GM21786 (cell line): ENCODE data around the gene RBKS.

Source experiments
- ATAC-seq: cut with Tn5 transposase; IDR thresholded peaks from one replicate; pipeline ENCODE4 v1.9.1; 2021; ENCODE audit not compliant: unreplicated experiment

The RBKS gene

GRCh38 chr2:27838502-27838901 is 51.7 kb downstream of the RBKS start:
- ATAC-seq, result no peak

- no peak for ATAC-seq
These were observed 56.3 kb downstream of the RBKS start for GRCh38 chr2:27833931-27834330.

DNA sequence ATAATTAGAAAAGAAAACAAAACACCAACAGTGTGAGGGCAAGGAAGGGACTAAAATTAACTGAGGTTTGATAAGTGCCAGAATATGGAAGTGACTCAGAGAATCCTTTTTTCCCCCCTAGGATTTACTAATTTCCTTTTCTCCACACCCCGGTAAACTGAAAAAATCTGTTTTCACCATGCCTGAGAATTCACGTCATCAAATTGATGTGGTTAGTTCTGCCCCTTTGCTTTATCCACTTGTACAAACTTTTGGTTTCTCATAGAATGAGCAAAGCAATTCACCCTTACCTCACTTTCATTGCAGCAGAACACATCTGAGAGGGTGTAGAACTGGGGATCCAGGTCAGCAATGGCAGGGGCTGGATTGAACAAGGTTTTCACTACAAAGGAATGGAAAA is 57.8 kb downstream of the RBKS start:
- ATAC-seq, result no peak

DNA sequence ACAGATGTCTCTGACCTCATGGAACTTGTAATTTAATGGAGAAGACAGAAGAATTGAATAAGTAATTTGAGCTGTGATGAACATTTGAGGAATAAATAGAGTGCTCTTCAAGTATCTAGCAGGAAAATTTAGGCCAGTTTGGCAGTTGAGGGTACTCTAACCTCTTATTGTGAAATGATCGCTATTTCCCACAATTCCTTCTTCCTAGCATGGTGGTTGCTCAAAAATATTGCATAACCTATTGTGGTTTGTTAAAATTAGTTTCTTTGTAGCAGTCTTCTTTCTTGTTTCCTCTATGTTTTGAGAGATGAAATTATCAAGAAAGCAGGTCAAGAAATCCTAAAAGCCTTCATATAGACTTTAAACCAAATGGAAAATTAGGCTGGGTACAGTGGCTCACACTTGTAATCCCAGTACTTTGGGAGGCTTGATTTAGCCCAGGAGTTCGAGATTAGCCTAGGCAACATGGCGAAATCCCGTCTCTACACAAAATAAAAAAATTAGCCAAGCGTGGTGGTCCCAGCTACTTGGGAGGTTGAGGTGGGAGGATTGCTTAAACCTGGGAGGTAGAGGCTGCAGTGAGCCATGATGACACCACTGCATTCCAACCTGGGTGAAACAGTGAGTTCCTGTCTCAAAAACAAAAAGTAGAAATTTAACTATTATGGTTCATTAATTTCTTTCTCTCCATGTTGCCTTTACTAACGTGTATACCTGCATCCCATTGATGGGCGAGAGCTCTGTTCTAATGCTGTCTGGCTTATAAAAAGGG is 58.7 kb downstream of the RBKS start:
- ATAC-seq, result no peak

- ATAC-seq, result no peak
These were observed 59.5 kb downstream of the RBKS start for GRCh38 chr2:27830656-27831055.

DNA sequence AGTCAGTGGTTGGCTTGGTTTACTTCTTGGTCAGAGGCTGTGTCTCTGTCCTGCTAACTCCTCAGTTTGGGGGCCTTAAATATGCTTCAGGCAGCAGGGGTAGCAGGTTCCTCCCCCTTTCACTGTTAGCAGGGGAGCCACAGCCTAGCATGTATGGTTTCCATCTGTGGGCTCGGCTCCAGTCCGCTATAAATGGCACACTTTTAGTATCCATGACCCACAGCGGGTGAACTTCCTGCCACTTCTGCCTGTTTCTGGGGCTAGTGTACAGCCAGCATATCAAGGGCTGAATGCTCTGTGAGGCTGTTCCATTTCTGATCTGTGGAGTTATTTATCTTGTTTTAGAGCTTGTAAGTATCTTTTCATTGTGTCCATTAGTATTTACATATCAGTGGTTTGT is 60.4 kb downstream of the RBKS start:
- ATAC-seq, result no peak

DNA sequence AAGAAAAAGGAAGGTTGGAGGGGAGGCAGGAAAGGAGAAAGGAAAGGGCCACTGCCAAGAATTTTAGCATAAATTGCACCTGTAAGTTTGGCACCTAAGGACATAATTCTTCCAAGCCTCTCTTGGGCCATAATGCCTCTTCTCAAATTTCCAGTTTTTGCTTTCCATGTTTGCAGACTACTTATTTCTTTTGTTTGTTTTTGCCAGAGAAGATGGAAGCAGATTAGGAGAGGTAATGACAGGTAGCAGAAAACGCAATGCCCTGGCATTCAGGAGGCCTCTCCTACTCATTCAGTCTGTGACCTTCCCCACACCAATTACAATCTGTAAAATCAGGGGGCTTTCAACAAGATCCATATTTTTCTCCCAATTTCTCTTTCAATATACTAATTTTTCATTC is 61.9 kb downstream of the RBKS start:
- no peak for ATAC-seq

- no peak for ATAC-seq
These were observed 65.8 kb downstream of the RBKS start for GRCh38 chr2:27824401-27824800.

DNA sequence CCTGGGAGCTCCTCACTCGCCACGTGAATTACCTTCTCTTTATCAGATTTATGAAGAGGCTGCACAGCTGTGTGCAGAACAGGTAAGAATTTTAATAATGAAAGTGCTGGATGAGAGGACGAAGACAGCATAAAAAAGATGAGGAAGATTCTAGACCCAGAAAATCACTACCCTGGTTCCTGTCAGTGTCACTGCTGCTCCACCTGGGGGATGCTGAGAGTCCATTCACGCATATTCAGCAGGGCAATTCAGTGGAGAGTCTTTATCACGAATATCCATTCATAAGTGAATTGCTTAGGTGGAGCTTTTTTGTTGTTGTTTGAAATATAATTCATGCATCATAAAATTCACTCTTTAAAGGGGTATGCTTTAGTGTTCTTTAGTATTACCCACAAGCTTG is 66.6 kb downstream of the RBKS start:
- ATAC-seq, result no peak

DNA sequence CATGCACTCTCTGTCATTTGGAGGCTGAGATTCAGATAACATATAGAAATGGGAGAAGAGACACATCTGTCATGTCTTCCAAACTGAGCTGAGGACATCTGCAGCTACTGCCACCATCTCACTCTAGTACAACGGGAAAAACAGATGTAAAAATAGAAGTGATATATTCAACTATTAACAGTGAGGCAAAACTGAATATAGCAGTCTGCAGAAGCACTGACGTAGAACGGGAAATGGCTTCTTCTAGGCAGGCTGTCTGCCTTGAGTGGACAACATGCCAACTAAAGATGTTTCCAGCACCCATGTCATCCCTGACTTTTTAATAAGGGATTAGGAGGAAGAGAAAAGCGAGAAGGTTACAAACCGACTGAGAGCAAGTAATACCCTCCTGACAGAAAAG is 67.1 kb downstream of the RBKS start:
- no peak for ATAC-seq

- no peak for ATAC-seq
These were observed 68.1 kb downstream of the RBKS start for GRCh38 chr2:27822049-27822448.

- no peak for ATAC-seq
These were observed 74.2 kb downstream of the RBKS start for GRCh38 chr2:27815860-27816438.

- ATAC-seq, result no peak
These were observed 75.4 kb downstream of the RBKS start for GRCh38 chr2:27814758-27815157.

- no peak for ATAC-seq
These were observed 78.4 kb downstream of the RBKS start for GRCh38 chr2:27811768-27812167.

GRCh38 chr2:27810455-27810854 is 79.7 kb downstream of the RBKS start:
- ATAC-seq, result no peak

GRCh38 chr2:27809761-27810241 is 80.4 kb downstream of the RBKS start:
- ATAC-seq, result no peak

DNA sequence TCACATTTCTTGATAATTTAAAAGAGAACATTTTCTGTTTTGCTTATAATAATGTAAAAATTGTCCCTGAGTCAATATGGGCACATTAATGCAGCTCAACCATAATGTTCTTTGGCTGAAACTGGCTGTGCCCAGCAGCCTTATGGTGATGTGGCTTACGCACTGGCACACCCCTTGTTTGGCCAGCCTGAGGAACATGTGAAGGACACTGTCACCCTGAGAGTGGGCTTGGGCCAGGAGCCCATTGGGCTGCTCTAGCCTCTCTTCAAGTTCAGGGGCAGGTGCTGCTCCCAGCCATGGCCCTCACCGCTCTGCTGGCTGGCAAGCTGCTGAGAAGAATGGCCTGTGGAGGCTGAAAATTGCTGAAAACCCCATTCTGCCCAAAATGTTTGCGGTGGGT is 81.2 kb downstream of the RBKS start:
- ATAC-seq, result no peak

GRCh38 chr2:27808418-27808817 is 81.8 kb downstream of the RBKS start:
- ATAC-seq, result no peak

DNA sequence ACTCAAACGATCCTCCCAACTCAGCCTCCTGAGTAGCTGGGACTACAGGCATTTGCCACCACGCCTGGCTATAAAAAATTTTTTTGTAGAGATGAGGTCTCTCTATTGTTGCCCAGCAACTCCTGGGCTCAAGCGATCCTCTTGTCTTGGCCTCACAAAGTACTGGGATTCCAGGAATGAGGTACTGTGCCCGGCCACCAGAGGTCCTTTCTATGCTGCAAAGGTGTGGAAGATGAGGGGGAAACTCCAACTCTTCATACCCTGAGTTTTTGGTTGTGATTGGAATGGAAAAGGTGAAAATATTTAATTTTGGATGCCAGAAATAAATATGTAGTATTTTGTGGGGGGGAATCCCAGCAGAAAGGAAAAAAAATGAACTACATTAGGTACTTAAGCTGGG is 82.7 kb downstream of the RBKS start:
- no peak for ATAC-seq

- ATAC-seq, result no peak
These were observed 83.7 kb downstream of the RBKS start for GRCh38 chr2:27806311-27807059.

GRCh38 chr2:27805180-27805579 is 85.0 kb downstream of the RBKS start:
- no peak for ATAC-seq

DNA sequence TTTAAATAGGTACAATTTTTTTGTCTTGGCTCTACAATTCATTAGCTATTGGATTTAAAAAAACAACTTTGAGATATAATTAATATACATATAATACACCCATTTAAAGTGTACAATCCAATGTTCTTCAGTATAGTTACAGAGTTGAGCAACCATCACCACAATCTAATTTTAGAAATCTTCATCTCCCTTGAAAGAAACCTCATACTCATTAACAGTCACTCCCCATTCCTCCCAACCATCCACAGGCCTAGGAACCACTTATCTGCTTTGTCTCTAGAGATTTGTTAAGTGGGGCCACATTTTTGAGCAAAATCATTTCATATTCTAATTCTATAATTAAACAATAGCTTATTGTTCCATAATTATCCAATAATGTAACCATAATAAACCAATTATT is 86.0 kb downstream of the RBKS start:
- no peak for ATAC-seq
